IMR-90 (cell line): Measurements from ENCODE around the gene STRIP2.
A peak's percentile ranks its signal among the peaks of the same experiment; 100 is the strongest.

Experiments
- BHLHE40 ChIP-seq: fragments of 150-350 bp; IDR thresholded peaks from 2 replicates; pipeline ENCODE4 v1.6.1; 2016; ENCODE audit warnings: mild to moderate bottlenecking, low read depth, low read length
- CEBPB ChIP-seq: IDR thresholded peaks from 2 replicates; pipeline ENCODE4 v1.6.1; 2012; ENCODE audit warnings: low read depth, low read length, improper control_type of control experiment
- CHD1 ChIP-seq: IDR thresholded peaks from 2 replicates; pipeline ENCODE4 v1.6.1; 2012; ENCODE audit warnings: low read depth, low read length, improper control_type of control experiment
- CTCF ChIP-seq: conservative IDR thresholded peaks from 2 replicates; pipeline ENCODE4 v1.5.1; 2012; ENCODE audit warnings: mild to moderate bottlenecking, low read depth, low read length, improper control_type of control experiment
- ELK1 ChIP-seq: fragments of 150-350 bp; IDR thresholded peaks from 2 replicates; pipeline ENCODE4 v1.6.1; 2016; ENCODE audit warnings: low read depth, mild to moderate bottlenecking, low read length, moderate library complexity, borderline replicate concordance
- MAFK ChIP-seq: IDR thresholded peaks from 2 replicates; pipeline ENCODE4 v1.6.1; 2012; ENCODE audit warnings: low read depth, low read length, improper control_type of control experiment
- MAZ ChIP-seq: IDR thresholded peaks from 2 replicates; pipeline ENCODE4 v1.6.1; 2012; ENCODE audit warnings: low read depth, mild to moderate bottlenecking, low read length, improper control_type of control experiment, moderate library complexity, borderline replicate concordance
- MXI1 ChIP-seq: IDR thresholded peaks from 2 replicates; pipeline ENCODE4 v1.6.1; 2012; ENCODE audit warnings: low read depth, mild to moderate bottlenecking, low read length, moderate library complexity, borderline replicate concordance
- NFE2L2 ChIP-seq: fragments of 150-350 bp; IDR thresholded peaks from 2 replicates; pipeline ENCODE4 v1.6.1; 2016; ENCODE audit warnings: low read depth, mild to moderate bottlenecking, low read length
- POLR2A ChIP-seq: IDR thresholded peaks from 2 replicates; pipeline ENCODE4 v1.6.1; 2012; ENCODE audit warnings: mild to moderate bottlenecking, low read depth, low read length
- RAD21 ChIP-seq: IDR thresholded peaks from 2 replicates; pipeline ENCODE4 v1.6.1; 2012; ENCODE audit warnings: low read length, improper control_type of control experiment
- RCOR1 ChIP-seq: IDR thresholded peaks from 2 replicates; pipeline ENCODE4 v1.6.1; 2012; ENCODE audit warnings: mild to moderate bottlenecking, low read length, improper control_type of control experiment; ENCODE audit not compliant: insufficient replicate concordance
- SMC3 ChIP-seq: fragments of 150-350 bp; IDR thresholded peaks from 2 replicates; pipeline ENCODE4 v1.6.1; 2016; ENCODE audit warnings: low read depth, mild to moderate bottlenecking, antibody characterized with exemption, low read length, moderate library complexity
- USF2 ChIP-seq: fragments of 150-350 bp; IDR thresholded peaks from 2 replicates; pipeline ENCODE4 v1.6.1; 2017; ENCODE audit warnings: mild to moderate bottlenecking, antibody characterized with exemption, low read length, low read depth

GRCh38 chr7:129522088-129522970 lies 88.1 kb downstream of the STRIP2 start:
- no peak for TF ChIP-seq CTCF
- no peak for TF ChIP-seq POLR2A
- TF ChIP-seq CEBPB = no peak
- TF ChIP-seq RCOR1 = no peak
- no peak for TF ChIP-seq SMC3
- no peak for TF ChIP-seq RAD21
- TF ChIP-seq BHLHE40 = no peak
- TF ChIP-seq CHD1 = no peak
- TF ChIP-seq NFE2L2 = no peak
- no peak for TF ChIP-seq MAZ
- TF ChIP-seq MAFK = no peak
- peak; percentile 48; the same call in 1 of the 2 replicates for TF ChIP-seq MXI1
- no peak for TF ChIP-seq ELK1
- TF ChIP-seq USF2 = no peak
